GM19468 (cell line): ENCODE data around the gene MAFG.
"Not testable (repeated sequence)": the region's sequence is repeated elsewhere in the genome, so short reads cannot be mapped to it uniquely, and the experiment has no call there.

Experiments
- ATAC-seq: cut with Tn5 transposase; IDR thresholded peaks from one replicate; pipeline ENCODE4 v1.9.1; 2021; ENCODE audit warnings: mild to moderate bottlenecking, moderate library complexity, moderate number of reproducible peaks; ENCODE audit not compliant: unreplicated experiment; ENCODE audit errors: extremely low read depth

MAFG gene

DNA sequence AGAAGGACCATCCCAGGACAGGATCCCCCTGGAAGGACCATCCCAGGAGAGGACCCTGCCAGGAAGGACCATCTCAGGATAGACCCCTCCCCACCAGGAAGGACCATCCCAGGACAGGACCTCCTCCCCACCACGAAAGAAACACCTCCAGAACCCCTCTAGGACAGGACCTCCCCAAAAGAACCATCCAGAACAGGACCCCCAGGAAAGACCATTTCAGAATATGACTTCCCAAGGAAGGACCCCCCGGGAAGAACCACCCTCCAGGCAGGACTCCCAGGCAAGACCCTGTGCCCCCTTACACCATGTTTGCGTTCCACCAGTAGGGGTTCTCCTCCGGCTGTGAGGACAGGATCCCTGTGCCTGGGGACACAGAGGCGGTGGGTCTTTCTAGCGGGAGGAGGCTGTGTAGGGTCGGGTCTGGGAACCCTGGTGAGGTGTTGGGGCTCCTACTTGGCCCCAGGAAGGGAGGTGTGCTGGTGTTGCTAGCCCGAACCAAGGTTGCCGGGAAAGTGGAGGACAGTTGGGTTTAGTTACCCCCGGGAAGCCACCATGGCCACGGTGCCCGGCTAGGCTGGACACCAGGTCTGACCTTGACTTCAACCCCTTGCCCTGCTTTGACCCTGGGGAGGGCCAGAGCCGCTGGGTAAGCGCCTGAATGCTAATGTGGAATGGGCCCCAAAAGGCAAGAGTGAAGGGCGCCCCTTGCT is 31.3 kb upstream of the MAFG start:
- no peak for ATAC-seq

DNA sequence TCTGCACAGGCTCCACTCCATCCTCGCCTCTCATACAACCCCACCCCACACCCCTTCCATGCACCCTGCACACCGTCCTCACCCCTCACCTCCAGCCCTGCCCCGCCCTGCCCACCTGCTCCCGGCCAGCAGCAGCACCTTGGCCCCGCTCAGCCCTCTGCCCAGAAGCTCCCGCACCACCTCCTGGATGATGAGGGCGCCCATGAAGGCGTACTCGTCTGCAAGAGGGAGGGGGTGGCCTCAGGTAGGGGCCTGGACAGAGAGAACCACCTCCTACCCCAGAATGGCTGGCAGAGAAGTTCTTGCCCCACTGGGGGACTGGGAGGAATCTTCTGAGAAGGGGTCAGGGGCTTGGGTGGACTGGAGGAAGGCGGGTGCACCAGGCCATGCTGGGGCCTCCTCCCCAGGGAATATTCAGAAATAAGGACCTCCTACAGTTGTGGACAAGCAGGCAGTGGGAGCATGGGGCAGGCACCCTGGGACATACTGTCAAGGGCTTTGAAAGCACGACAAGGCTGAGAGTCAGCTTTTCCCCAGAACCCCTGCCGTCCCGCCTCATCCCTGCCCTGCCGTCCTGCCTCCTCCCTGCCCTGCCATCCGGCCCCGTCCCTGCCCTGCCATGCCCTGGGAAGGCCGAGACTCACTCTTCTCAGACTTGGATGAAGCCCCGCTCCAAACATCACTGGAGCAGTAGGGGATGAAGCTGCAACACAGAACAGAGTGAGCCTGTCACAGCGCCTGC is 30.3 kb upstream of the MAFG start:
- no peak for ATAC-seq

- ATAC-seq = no peak
Measured at GRCh38 chr17:81956607-81957589, 29.4 kb upstream of the MAFG start.

GRCh38 chr17:81955756-81956544 is 28.4 kb upstream of the MAFG start:
- no peak for ATAC-seq

DNA sequence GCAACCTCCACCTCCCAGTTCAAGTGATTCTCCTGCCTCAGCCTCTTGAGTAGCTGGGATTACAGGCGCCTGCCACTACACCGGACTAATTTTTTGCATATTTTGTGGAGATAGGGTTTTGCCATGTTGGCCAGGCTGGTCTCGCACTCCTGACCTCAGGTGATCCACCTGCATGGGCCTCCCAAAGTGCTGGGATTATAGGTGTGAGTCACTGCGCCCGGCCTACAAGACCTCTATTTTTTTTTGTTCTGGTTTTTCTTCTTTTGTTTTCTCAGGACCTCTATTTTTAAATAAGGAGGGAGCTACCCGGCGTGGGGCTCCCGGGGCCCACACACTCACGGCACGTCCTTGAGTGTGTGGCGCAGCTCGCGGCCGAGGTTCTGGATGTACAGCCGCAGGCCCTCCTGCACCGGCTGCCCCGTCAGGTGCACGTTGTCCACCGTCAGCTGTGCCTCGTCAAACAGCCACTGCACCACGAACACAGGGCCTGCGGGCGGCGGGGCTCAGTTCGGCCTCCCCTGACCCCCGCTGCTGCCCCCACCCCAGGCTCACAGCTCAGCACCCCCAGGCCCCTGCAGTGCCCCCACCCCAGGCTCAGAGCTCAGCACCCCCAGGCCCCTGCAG is 27.6 kb upstream of the MAFG start:
- ATAC-seq = no peak

DNA sequence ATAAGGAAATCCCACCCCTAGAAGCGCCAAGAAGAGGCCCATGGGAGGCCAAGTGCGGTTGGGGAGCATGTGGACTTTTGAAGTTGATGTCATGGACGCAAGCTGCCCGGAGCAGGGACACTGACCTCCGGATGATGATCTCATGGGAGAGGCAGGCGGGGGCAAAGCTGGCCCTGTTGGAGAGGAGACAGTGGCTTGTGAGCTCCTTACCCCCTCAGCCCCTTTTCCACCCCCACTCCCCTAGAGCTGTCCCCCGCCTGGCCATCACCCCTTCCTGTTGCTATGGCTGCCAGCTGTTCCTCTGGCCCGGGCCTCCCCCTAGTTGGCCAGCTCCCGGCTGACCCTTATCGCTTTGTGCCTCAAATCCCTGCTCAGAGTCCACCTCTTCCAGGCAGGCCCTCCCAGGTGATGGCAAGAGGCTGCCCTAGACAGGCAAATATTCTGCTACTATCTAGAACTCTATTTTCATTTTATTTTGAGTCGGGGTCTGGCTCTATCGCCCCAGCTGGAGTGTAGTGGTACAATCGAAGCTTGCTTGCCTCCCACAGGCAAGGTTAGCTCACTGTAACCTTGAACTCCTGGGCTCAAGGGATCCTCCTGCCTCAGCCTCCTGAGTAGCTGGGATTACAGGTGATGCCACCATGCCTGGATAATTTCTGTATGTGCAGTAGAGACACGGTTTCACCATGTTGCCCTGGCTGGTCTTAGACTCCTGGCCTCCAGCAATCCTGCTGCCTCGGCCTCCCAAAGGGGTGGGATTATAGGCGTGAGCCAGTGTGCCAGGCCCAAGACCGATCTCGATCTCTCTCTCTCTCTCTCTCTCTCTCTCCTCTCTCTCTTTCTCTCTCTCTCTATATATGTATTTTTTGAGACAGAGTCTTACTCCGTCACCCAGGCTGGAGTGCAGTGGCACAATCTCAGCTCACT is 26.9 kb upstream of the MAFG start:
- no peak for ATAC-seq

DNA sequence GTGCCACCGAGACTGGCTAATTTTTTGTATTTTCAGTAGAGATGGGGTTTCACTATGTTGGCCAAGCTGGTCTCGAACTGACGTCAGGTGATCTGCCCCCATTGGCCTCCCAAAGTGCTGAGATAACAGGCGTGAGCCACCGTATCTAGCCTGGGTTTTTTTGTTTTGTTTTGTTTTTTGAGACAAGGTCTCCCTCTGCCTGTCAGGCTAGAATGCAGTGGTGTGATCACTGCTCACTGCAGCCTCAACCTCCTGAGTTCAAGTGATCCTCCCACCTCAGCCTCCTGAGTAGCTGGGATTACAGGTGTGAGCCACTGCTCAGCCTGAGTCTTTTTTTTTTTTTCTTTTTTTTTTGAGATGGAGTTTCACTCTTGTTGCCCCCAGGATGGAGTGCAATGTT is 25.9 kb upstream of the MAFG start:
- not testable (repeated sequence) for ATAC-seq

DNA sequence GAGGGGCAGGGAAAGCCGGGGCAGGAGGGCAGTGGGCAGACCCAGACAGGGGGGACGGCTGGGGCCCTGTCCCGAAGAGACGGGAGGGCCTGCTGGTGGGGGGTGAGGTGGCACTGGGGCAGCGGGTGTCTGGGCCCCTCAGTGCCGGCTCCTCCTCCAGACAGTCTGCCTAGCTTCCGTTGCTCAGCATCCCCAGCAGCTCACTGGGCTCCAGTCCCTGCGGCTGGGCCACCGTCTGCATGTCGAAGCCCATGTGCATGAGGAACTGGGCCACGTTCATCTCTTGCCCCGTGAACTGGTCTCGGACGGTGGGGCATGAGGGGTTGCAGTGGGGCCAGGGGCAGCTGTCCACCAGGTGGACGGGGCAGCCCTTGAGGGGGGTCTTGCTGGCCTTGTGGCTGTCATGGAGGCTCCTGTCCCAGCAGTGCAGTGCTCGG is 25.3 kb upstream of the MAFG start:
- ATAC-seq = no peak

GRCh38 chr17:81951785-81952684 is 24.5 kb upstream of the MAFG start:
- ATAC-seq = no peak

DNA sequence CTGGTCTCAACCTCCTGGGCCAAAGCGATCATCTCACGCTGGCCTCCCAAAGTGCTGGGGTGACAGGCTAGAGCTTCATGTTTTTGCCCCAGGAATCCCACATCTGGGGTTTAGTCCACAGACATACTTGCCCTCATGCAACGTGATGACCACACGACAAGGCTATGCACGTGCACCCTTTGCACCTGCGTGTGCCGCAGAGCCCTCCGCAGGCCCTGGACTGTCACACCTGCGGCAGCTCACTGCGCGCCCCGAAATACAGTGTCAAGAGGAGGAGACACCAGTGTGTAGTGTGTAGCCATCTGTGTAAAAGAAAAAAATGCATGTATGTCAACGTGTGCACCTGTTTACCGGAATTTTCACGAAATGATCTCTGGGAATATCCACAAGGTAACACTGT is 23.0 kb upstream of the MAFG start:
- ATAC-seq = no peak

DNA sequence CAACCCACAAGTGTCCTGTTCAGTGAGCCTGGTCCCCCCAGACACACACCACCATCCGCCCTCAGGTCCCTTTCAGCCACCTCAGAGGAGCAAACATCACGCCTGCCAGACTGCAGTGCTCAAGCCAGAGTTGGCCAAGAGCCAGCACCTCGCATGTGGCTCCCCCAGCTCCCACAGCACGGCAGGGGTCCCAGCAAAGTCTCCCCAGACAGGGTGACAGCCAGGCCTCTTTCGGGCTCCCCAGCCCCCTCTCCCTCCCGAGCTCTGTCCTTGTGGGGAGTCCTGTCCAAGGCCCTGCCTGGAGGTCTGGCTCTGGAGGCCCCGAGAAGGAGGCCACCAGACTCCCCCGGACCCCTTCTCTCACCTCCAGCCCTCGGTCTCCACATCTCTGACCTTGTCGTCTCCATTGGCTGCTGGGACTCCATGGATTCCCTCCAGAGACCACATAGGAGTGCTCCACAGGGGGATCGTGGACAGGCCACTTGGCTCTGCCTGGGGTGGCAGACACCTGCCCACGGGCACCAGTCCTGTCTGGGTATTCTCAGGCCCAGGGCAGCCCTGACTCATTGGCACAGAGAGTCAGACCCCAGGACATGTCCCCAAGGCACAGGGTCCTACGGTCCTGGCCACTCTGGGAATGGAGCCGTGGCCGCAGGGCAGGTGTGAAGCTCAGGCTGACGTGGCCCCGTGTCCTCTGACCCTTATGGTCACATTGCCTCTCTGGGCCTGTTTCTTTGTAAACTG is 21.3 kb upstream of the MAFG start:
- ATAC-seq = no peak

DNA sequence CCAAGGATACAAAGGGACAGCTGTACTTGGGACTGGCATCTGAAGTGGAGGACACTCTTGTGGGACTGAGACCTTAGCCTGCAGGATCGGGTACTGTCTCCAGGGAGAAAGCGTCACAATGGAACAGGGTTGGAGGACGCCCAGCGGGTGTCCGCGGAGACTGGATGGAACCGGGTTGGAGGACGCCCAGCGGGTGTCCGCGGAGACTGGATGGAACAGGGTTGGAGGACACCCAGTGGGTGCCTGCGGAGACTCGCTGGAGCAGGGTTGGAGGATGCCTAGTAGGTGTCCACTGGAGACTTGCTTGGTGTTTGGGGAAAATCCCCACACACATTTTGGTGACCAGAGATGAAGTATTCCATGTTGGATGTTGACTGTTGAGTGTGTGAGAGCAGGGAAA is 19.7 kb upstream of the MAFG start, which contains the start of gene MYADML2:
Gene MYADML2 (minus strand): TSS at position 45 of the 400 bp plus-strand sequence. CDS start 5,492 bp downstream, outside the sequence.
- no peak for ATAC-seq

DNA sequence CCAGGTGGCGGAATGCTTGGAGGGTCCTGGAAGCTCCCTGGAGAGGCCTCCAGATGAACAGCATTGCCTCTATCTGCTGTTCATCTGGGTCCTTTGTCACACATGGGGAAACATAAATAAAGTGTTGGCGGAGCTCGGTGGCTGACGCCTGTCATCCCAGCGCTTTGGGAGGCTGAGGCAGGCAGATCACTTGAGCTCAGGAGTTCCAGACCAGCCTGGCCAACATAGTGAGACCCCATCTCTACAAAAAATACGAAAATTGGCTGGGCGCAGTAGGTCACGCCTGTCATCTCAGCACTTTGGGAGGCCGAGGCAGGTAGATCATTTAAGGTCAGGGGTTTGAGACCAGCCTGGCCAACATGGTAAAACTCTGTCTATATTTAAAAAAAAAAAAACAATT is 17.3 kb upstream of the MAFG start:
- ATAC-seq = no peak

- ATAC-seq = no peak
Measured at GRCh38 chr17:81942167-81942553, 14.6 kb upstream of the MAFG start.

DNA sequence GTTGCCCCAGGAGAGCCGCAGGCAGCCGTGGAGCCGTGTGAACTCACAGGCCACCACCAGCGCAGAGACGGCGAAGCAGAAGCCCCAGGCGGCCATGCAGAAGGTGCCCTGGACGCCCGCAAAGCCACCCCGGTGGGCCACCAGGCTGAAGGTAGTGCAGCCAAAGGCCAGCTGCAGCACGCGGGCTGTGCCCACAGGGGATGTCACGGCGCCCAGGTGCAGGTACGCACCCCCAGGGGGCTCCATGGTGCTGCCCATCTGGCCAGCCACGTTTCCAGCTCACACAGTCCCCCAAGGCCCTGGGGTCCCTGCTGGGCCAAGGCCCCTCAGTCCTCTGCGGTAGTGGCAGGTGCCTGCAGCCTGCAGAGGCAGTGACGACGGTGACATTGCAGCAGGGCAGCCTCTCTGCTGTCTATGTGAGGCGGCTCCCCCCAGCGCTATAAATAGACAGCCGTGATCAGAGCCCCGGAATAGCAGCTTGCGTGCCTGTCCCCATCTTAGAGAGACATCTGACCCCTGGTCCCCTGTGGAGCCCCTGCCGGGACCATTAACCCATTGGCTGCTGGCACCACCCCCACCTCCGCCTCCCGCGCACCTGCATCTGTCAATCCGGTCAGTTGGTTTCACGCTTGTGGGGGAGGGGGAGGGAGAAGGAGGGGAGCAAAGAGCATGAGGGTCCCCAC is 14.1 kb upstream of the MAFG start:
- ATAC-seq = no peak
